ENCODE results near the gene ALG14. TPM values are rescaled to one million over a fixed set of nuclear protein-coding genes. Genes with fewer than 3 reads are reported as not detected.
A peak's percentile ranks its signal among the peaks of the same experiment; 100 is the strongest.

Gene ALG14
- total and polyA plus RNA-seq, 8 donors, result 1.1 to 6.2 (median 5.6) TPM

GRCh38 chr1:94989398-94989797 is 83.4 kb downstream of the ALG14 start:
- TF ChIP-seq, protein P1, sequence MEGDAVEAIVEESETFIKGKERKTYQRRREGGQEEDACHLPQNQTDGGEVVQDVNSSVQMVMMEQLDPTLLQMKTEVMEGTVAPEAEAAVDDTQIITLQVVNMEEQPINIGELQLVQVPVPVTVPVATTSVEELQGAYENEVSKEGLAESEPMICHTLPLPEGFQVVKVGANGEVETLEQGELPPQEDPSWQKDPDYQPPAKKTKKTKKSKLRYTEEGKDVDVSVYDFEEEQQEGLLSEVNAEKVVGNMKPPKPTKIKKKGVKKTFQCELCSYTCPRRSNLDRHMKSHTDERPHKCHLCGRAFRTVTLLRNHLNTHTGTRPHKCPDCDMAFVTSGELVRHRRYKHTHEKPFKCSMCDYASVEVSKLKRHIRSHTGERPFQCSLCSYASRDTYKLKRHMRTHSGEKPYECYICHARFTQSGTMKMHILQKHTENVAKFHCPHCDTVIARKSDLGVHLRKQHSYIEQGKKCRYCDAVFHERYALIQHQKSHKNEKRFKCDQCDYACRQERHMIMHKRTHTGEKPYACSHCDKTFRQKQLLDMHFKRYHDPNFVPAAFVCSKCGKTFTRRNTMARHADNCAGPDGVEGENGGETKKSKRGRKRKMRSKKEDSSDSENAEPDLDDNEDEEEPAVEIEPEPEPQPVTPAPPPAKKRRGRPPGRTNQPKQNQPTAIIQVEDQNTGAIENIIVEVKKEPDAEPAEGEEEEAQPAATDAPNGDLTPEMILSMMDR (IDR thresholded peaks at IDR 0.05), result no peak
- H3K27ac ChIP-seq, result peak overlapping the region in 1 of 4 donors; percentile 45
- ATAC-seq (peak; percentile 66 to 83 (median 75)), FAIRE-seq (no peak), DNase-seq (peak; percentile 39 to 83 (median 68))
- H3K9me3 ChIP-seq, result no peaks in the 10 kb centered on the region
- intact Hi-C loops (cut with DNase I), result no loop called here
- peaks cover 4 to 19% (median 12%) of the 10 kb centered on the region in 3 donors for H3K4me1 ChIP-seq
- H3K36me3 ChIP-seq, result no peaks in the 10 kb centered on the region
- no peak overlapping the region for H3K4me3 ChIP-seq
- WGBS, 2 donors, result 6 to 9% methylated on average over 1 of the region's 1 CpG
- no peaks in the 10 kb centered on the region for H3K27me3 ChIP-seq

- intact Hi-C loops (cut with DNase I), result no loop called here
- Histone ChIP-seq H3K4me3 (no peak overlapping the region), H3K27ac (peak overlapping the region in 1 of 4 donors; percentile 10), H3K27me3 (no peaks in the 10 kb centered on the region), H3K4me1 (peaks cover 4 to 19% (median 12%) of the 10 kb centered on the region in 3 donors), H3K9me3 (no peaks in the 10 kb centered on the region), H3K36me3 (no peaks in the 10 kb centered on the region)
- DNase-seq (no peak), FAIRE-seq (no peak), ATAC-seq (peak; percentile 54 to 80 (median 70))
- TF ChIP-seq, protein P1 (IDR thresholded peaks at IDR 0.05), result no peak
Observed at GRCh38 chr1:94988356-94988755, 84.4 kb downstream of the ALG14 start.

DNA sequence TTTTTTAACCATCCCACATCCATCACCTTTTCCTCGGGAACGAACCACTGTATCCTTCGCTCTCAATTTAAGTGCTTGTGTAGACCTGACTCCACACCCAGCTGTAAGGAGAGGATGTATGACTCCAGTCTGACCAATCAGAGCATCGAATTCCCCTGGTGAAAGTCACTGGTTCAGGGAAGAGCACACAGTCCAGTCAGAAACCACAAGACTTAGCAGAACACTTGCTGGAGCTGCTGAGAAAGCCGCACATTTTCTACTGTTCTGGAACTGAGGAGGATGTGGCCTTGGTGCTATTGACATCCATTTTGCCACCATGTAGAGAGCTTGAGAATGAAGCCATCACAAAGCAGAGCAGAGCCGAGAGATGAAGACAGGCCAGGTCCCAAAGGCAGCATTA is 86.0 kb downstream of the ALG14 start:
- ATAC-seq (no peak), FAIRE-seq (no peak), DNase-seq (no peak)
- no peaks in the 10 kb centered on the region for H3K27me3 ChIP-seq
- no peaks in the 10 kb centered on the region for H3K9me3 ChIP-seq
- intact Hi-C loops (cut with DNase I), result no loop called here
- peaks cover 4 to 30% (median 21%) of the 10 kb centered on the region in 3 donors for H3K4me1 ChIP-seq
- 90 to 96% methylated on average over 6 of the region's 6 CpGs for WGBS, 2 donors
- H3K36me3 ChIP-seq, result no peaks in the 10 kb centered on the region
- H3K4me3 ChIP-seq, result no peak overlapping the region
- TF ChIP-seq, protein P1 (IDR thresholded peaks at IDR 0.05), result no peak
- no peak overlapping the region for H3K27ac ChIP-seq

- peak in 3 of 4 donors; percentile 73 to 77 (median 76) for ATAC-seq
- DNase-seq, result no peak
- Histone ChIP-seq H3K27ac (no peak overlapping the region), H3K9me3 (no peaks in the 10 kb centered on the region), H3K36me3 (no peaks in the 10 kb centered on the region), H3K4me1 (peaks cover 4 to 16% (median 9%) of the 10 kb centered on the region in 3 donors), H3K27me3 (no peaks in the 10 kb centered on the region), H3K4me3 (no peak overlapping the region)
- TF ChIP-seq, protein P1 (IDR thresholded peaks at IDR 0.05), result no peak
- 57 to 61% methylated on average over 7 of the region's 7 CpGs for WGBS, 2 donors
- intact Hi-C loops (cut with DNase I), result no loop called here
- FAIRE-seq, result no peak
Observed at GRCh38 chr1:94983171-94983739, 89.5 kb downstream of the ALG14 start.

- Histone ChIP-seq H3K36me3 (no peaks in the 10 kb centered on the region), H3K27me3 (no peaks in the 10 kb centered on the region), H3K4me1 (peaks cover 3 to 11% (median 9%) of the 10 kb centered on the region in 3 donors), H3K9me3 (no peaks in the 10 kb centered on the region), H3K4me3 (no peak overlapping the region), H3K27ac (no peak overlapping the region)
- WGBS, 2 donors, result 86 to 89% methylated on average over 2 of the region's 2 CpGs
- DNase-seq (no peak), FAIRE-seq (no peak), ATAC-seq (peak in 1 of 4 donors; percentile 13)
- intact Hi-C loops (cut with DNase I), result no loop called here
- TF ChIP-seq, protein P1 (IDR thresholded peaks at IDR 0.05), result no peak
Observed at GRCh38 chr1:94982398-94982797, 90.4 kb downstream of the ALG14 start.
